Upper lobe of left lung (tissue), 4 donors: Measurements from ENCODE around the gene SYTL1.

Experiments used
- CTCF ChIP-seq, 6 experiments: fragments of 450-650 bp in 4 of 6; fragments of 200-600 bp in 2 of 6; sonication (generic) in 2 of 6; IDR thresholded peaks; one replicate each; pipeline ENCODE4 v1.5.1; 2016 to 2019; ENCODE audit warnings: antibody characterized with exemption in 6 of 6
- EP300 ChIP-seq, 4 donors: sonication (generic); formaldehyde crosslinking; IDR thresholded peaks; one replicate each; pipeline ENCODE4 v1.5.1; 2017; ENCODE audit warnings: antibody characterized with exemption in 4 of 4, control low read depth in 2 of 4
- POLR2A ChIP-seq, 4 donors: fragments of 450-650 bp; IDR thresholded peaks; one replicate each; pipeline ENCODE4 v1.5.1; 2016 to 2017; ENCODE audit warnings: antibody characterized with exemption in 4 of 4, mild to moderate bottlenecking in 2 of 4
- POLR2AphosphoS5 ChIP-seq, 2 donors: sonication (generic); formaldehyde crosslinking; IDR thresholded peaks; one replicate each; pipeline ENCODE4 v1.5.1; 2017; ENCODE audit warnings: antibody characterized with exemption in 2 of 2

GRCh38 chr1:27360159-27361043, 18.6 kb downstream of the SYTL1 start:
- TF ChIP-seq CTCF (IDR thresholded peaks at IDR 0.05): no peak
- TF ChIP-seq POLR2AphosphoS5 (IDR thresholded peaks at IDR 0.05): no peak
- peak in 1 of 4 donors; percentile 5 for TF ChIP-seq POLR2A (IDR thresholded peaks at IDR 0.05)
- no peak for TF ChIP-seq EP300 (IDR thresholded peaks at IDR 0.05)
